ENCODE data around the gene CDH8.

Gene CDH8

DNA sequence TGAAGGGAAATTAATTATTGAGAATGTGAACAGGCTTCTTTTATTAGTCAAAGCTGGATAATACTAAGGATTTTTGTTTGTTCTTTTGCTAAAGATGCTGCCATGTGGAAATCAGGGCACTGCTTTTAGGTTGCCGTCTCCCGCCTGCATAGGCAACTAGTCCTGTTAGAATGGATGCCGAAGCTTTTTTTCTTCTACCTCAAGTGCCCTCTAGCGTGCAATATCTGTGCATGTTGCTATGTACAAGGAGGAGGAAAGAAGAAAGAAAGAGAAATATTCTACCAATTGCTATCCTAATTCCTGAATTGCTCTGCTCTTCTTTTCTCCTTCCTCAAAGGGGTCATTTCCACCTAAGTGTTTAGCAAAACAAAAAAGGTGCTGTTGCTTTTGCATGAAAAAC, 5.2 kb upstream of the CDH8 start:
- no peaks in the 10 kb centered on the region for H3F3A ChIP-seq (ENCODE audit: insufficient read depth, low read length)
- H3K36me3 ChIP-seq (replicated peaks; ENCODE audit: insufficient read depth, low read length) = no peaks in the 10 kb centered on the region
- no peak overlapping the region for H3K4me3 ChIP-seq (ENCODE audit: low read length)
- TF ChIP-seq, protein P1, sequence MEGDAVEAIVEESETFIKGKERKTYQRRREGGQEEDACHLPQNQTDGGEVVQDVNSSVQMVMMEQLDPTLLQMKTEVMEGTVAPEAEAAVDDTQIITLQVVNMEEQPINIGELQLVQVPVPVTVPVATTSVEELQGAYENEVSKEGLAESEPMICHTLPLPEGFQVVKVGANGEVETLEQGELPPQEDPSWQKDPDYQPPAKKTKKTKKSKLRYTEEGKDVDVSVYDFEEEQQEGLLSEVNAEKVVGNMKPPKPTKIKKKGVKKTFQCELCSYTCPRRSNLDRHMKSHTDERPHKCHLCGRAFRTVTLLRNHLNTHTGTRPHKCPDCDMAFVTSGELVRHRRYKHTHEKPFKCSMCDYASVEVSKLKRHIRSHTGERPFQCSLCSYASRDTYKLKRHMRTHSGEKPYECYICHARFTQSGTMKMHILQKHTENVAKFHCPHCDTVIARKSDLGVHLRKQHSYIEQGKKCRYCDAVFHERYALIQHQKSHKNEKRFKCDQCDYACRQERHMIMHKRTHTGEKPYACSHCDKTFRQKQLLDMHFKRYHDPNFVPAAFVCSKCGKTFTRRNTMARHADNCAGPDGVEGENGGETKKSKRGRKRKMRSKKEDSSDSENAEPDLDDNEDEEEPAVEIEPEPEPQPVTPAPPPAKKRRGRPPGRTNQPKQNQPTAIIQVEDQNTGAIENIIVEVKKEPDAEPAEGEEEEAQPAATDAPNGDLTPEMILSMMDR (IDR thresholded peaks at IDR 0.05; ENCODE audit: low read length) = peak; percentile 27; the same call in 1 of the 2 replicates
- no peak for TF ChIP-seq EZH2 (optimal IDR thresholded peaks at IDR 0.05; ENCODE audit: low read depth, low read length)
- no peaks in the 10 kb centered on the region for H3K79me2 ChIP-seq (ENCODE audit: low read length)
- no peaks in the 10 kb centered on the region for H3K9me2 ChIP-seq (replicated peaks; ENCODE audit: insufficient read depth, low read length)
- H2AFZ ChIP-seq (ENCODE audit: low read length) = no peak overlapping the region
- H4K20me1 ChIP-seq (ENCODE audit: insufficient read depth, low read length) = no peaks in the 10 kb centered on the region
- H3K9ac ChIP-seq (ENCODE audit: low read length) = no peak overlapping the region
- H3K27ac ChIP-seq (ENCODE audit: low read length) = no peak overlapping the region
- H3K4me2 ChIP-seq (ENCODE audit: low read depth, low read length) = no peak overlapping the region
- no peak for DNase-seq
- H3K9me3 ChIP-seq (replicated peaks; ENCODE audit: insufficient read depth, low read length) = no peaks in the 10 kb centered on the region
- H3K4me1 ChIP-seq (ENCODE audit: low read length) = no peaks in the 10 kb centered on the region
- no peaks in the 10 kb centered on the region for H3K27me3 ChIP-seq (replicated peaks; ENCODE audit: insufficient read depth, low read length)

DNA sequence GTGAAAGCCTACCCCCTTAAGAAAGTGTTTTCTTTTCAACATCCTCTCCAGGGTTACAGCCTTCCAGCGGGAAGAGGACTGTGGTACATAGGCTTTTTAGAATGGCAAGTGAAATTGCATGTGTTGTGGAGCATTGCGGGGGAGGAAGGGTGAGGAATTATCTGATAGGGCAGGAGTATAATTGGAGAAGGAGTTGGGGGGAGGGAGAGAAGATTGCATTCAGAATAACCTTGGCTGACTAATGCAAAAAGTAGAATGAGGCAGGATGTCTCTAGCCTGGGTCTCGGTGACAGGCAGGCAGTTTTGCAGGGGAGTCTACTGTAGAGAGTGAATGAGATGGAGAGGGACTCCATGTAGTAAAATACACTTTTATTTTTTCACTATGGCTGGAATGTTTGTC, 2.4 kb upstream of the CDH8 start:
- no peaks in the 10 kb centered on the region for H3K9me3 ChIP-seq (replicated peaks; ENCODE audit: insufficient read depth, low read length)
- TF ChIP-seq EZH2 (optimal IDR thresholded peaks at IDR 0.05; ENCODE audit: low read depth, low read length) (no peak), EZH2phosphoT487 (IDR thresholded peaks at IDR 0.05; ENCODE audit: low read length) (no peak)
- TF ChIP-seq, protein P1 (IDR thresholded peaks at IDR 0.05; ENCODE audit: low read length) = no peak
- no peaks in the 10 kb centered on the region for H3F3A ChIP-seq (ENCODE audit: insufficient read depth, low read length)
- H3K9ac ChIP-seq (ENCODE audit: low read length) = no peak overlapping the region
- H4K20me1 ChIP-seq (ENCODE audit: insufficient read depth, low read length) = no peaks in the 10 kb centered on the region
- no peaks in the 10 kb centered on the region for H3K27me3 ChIP-seq (replicated peaks; ENCODE audit: insufficient read depth, low read length)
- no peak overlapping the region for H2AFZ ChIP-seq (ENCODE audit: low read length)
- no peaks in the 10 kb centered on the region for H3K4me1 ChIP-seq (ENCODE audit: low read length)
- no peaks in the 10 kb centered on the region for H3K9me2 ChIP-seq (replicated peaks; ENCODE audit: insufficient read depth, low read length)
- no peak overlapping the region for H3K4me2 ChIP-seq (ENCODE audit: low read depth, low read length)
- H3K79me2 ChIP-seq (ENCODE audit: low read length) = no peaks in the 10 kb centered on the region
- H3K36me3 ChIP-seq (replicated peaks; ENCODE audit: insufficient read depth, low read length) = no peaks in the 10 kb centered on the region
- DNase-seq = no peak
- H3K4me3 ChIP-seq (ENCODE audit: low read length) = no peak overlapping the region
- no peak overlapping the region for H3K27ac ChIP-seq (ENCODE audit: low read length)

DNA sequence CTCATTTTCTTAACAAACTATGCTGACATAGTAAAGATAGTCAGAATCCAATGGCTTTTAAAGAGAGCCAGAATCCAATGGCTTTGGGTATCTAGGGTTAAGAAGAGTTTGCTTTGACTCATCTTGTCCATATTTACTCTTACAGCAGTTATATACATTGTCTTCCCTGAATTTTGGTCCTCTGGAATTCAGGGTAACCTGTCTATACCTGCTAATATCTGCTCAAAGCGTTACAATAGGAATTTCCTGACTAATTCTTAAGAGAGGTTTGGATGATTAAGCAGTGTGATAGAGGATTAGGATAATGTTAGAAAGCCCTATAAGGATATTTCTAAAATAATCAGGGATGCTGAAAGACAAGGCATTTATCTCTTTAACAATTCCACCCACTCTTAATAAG, 2.0 kb upstream of the CDH8 start:
- no peak for DNase-seq
- TF ChIP-seq EZH2 (optimal IDR thresholded peaks at IDR 0.05; ENCODE audit: low read depth, low read length) (no peak), EZH2phosphoT487 (IDR thresholded peaks at IDR 0.05; ENCODE audit: low read length) (no peak)

DNA sequence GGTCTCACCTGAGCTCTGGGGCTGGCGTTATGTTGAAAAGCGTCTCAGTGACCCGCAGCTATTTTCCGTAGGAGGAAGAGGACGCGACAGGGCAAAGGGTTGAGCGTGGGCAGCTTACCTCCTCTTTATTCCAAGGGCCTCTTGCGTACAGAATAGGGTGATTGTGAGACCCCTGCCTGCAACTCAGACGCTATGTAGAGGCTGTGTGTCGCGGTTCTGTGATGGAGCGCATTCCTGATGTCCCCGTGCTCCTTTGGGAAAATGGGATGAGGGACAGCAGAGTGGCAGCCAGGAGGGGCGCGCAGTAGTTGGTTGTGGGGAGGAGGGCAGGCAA, 531 bp upstream of the CDH8 start:
- no peaks in the 10 kb centered on the region for H3K9me3 ChIP-seq (replicated peaks; ENCODE audit: insufficient read depth, low read length)
- H3K36me3 ChIP-seq (replicated peaks; ENCODE audit: insufficient read depth, low read length) = no peaks in the 10 kb centered on the region
- no peak for DNase-seq
- no peak overlapping the region for H2AFZ ChIP-seq (ENCODE audit: low read length)
- H3K27me3 ChIP-seq (replicated peaks; ENCODE audit: insufficient read depth, low read length) = no peaks in the 10 kb centered on the region
- no peak overlapping the region for H3K4me2 ChIP-seq (ENCODE audit: low read depth, low read length)
- no peak overlapping the region for H3K9ac ChIP-seq (ENCODE audit: low read length)
- no peaks in the 10 kb centered on the region for H3K9me2 ChIP-seq (replicated peaks; ENCODE audit: insufficient read depth, low read length)
- H3K27ac ChIP-seq (ENCODE audit: low read length) = no peak overlapping the region
- no peak overlapping the region for H3K4me3 ChIP-seq (ENCODE audit: low read length)
- H3K4me1 ChIP-seq (ENCODE audit: low read length) = no peaks in the 10 kb centered on the region
- no peaks in the 10 kb centered on the region for H3K79me2 ChIP-seq (ENCODE audit: low read length)
- H4K20me1 ChIP-seq (ENCODE audit: insufficient read depth, low read length) = no peaks in the 10 kb centered on the region
- H3F3A ChIP-seq (ENCODE audit: insufficient read depth, low read length) = no peaks in the 10 kb centered on the region
- TF ChIP-seq EZH2phosphoT487 (IDR thresholded peaks at IDR 0.05; ENCODE audit: low read length) (no peak), EZH2 (optimal IDR thresholded peaks at IDR 0.05; ENCODE audit: low read depth, low read length) (no peak)
- TF ChIP-seq, protein P1 (IDR thresholded peaks at IDR 0.05; ENCODE audit: low read length) = no peak

More for the DNA sequence above, 2.0 kb upstream of the CDH8 start:
- Histone ChIP-seq H2AFZ (ENCODE audit: low read length) (no peak overlapping the region), H3K9me2 (replicated peaks; ENCODE audit: insufficient read depth, low read length) (no peaks in the 10 kb centered on the region), H4K20me1 (ENCODE audit: insufficient read depth, low read length) (no peaks in the 10 kb centered on the region), H3K4me1 (ENCODE audit: low read length) (no peaks in the 10 kb centered on the region), H3K4me3 (ENCODE audit: low read length) (no peak overlapping the region), H3K9me3 (replicated peaks; ENCODE audit: insufficient read depth, low read length) (no peaks in the 10 kb centered on the region), H3K9ac (ENCODE audit: low read length) (no peak overlapping the region), H3K4me2 (ENCODE audit: low read depth, low read length) (no peak overlapping the region), H3K27ac (ENCODE audit: low read length) (no peak overlapping the region), H3K79me2 (ENCODE audit: low read length) (no peaks in the 10 kb centered on the region), H3K27me3 (replicated peaks; ENCODE audit: insufficient read depth, low read length) (no peaks in the 10 kb centered on the region), H3F3A (ENCODE audit: insufficient read depth, low read length) (no peaks in the 10 kb centered on the region), H3K36me3 (replicated peaks; ENCODE audit: insufficient read depth, low read length) (no peaks in the 10 kb centered on the region)
